ENCODE measurements around the gene FKBP3.

DNA sequence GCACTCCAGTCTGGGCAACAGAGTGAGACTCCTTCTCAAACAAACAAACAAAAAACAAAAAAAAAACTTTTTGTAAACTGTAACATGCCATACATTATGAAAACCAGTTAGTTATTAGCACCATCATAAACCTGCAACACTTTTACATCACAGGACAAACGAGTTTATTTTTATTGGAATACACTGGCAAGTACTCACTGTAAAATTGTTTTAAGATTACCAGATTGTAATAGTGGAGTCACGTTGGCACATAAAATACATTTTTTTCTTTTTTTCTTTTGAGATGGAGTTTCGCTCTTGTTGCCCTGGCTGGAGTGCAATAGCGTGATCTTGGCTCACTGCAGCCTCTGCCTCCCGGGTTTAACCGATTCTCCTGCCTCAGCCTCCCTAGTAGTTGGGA lies 15.7 kb downstream of the FKBP3 start:
- TF ChIP-seq, protein P1, sequence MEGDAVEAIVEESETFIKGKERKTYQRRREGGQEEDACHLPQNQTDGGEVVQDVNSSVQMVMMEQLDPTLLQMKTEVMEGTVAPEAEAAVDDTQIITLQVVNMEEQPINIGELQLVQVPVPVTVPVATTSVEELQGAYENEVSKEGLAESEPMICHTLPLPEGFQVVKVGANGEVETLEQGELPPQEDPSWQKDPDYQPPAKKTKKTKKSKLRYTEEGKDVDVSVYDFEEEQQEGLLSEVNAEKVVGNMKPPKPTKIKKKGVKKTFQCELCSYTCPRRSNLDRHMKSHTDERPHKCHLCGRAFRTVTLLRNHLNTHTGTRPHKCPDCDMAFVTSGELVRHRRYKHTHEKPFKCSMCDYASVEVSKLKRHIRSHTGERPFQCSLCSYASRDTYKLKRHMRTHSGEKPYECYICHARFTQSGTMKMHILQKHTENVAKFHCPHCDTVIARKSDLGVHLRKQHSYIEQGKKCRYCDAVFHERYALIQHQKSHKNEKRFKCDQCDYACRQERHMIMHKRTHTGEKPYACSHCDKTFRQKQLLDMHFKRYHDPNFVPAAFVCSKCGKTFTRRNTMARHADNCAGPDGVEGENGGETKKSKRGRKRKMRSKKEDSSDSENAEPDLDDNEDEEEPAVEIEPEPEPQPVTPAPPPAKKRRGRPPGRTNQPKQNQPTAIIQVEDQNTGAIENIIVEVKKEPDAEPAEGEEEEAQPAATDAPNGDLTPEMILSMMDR (IDR thresholded peaks at IDR 0.05), result no peak
- no peak for TF ChIP-seq POLR2A (IDR thresholded peaks at IDR 0.05)

Measured in Peyer's patch (tissue), 4 donors.